HepG2 (cell line): ENCODE results near the gene TMEM219. TPM values are rescaled to one million over a fixed set of nuclear protein-coding genes. Genes with fewer than 3 reads are reported as not detected.

Experiments
- ATAC-seq: fragments of 200-7000 bp; cut with Tn5 transposase; 3 replicates; pipeline ENCODE4 v1.9.1; 2020; ENCODE audit warnings: mild to moderate bottlenecking, moderate library complexity
- BruUV-seq: library from RNA; stranded (reverse); fragments of 400-500 nt; replicated peaks from 2 replicates; lab custom pipeline; 2021; lab: Mats Ljungman, UMichigan
- CTCF ChIA-PET: fragments of 300-600 bp; formaldehyde crosslinking; extraction: SDS; loops from one replicate; lab custom pipeline; 2021; ENCODE audit warnings: low total read pairs, inconsistent platforms, low intra/inter-chr PET ratio; lab: Yijun Ruan, JAX
- POLR2A ChIA-PET: fragments of 350-600 bp; sonication (Branson Sonifier 250); formaldehyde crosslinking; loops from one replicate; lab custom pipeline; 2020; ENCODE audit warnings: antibody characterized with exemption, inconsistent platforms; lab: Yijun Ruan, JAX
- DNase-seq: peaks from one replicate; pipeline ENCODE4 v3.0.0-alpha.2; 2015; ENCODE audit warnings: low spot score
- FAIRE-seq: peaks from 3 replicates; lab custom pipeline; 2011; peaks lifted over from hg19 to GRCh38; lab: Jason Lieb, UNC
- H2AFZ ChIP-seq: one replicate; pipeline ENCODE4 v1.6.1; 2011; ENCODE audit warnings: low read length, inconsistent platforms
- H3K27ac ChIP-seq: fragments of 300-600 bp; 3 replicates; pipeline ENCODE4 v1.8.0; 2011; ENCODE audit warnings: mixed run types, mild to moderate bottlenecking, mixed read lengths, low read length, inconsistent platforms; ENCODE audit not compliant: insufficient read depth; ENCODE audit errors: extremely low read length
- H3K27me3 ChIP-seq, 2 experiments: fragments of 200-600 bp in 1 of 2; 2 replicates in 1 of 2; 3 replicates in 1 of 2; pipeline versions ENCODE4 v1.6.0 to v1.8.0; 2011; ENCODE audit warnings: low read length in 2 of 2, mild to moderate bottlenecking in 2 of 2, moderate library complexity in 2 of 2, inconsistent platforms in 1 of 2; ENCODE audit not compliant: insufficient read depth in 2 of 2, control insufficient read depth in 1 of 2
- H3K36me3 ChIP-seq, 2 experiments: fragments of 200-600 bp in 1 of 2; replicated peaks in 1 of 2; 2 replicates in 1 of 2; 3 replicates in 1 of 2; pipeline versions ENCODE4 v1.5.1 to v1.8.0; 2011; ENCODE audit warnings: low read length in 2 of 2, inconsistent platforms in 1 of 2; ENCODE audit not compliant: insufficient read depth in 2 of 2, control insufficient read depth in 1 of 2
- H3K4me1 ChIP-seq: 2 replicates; pipeline ENCODE4 v1.5.1; 2012; ENCODE audit warnings: low read length, inconsistent platforms; ENCODE audit not compliant: insufficient read depth
- H3K4me2 ChIP-seq: 2 replicates; pipeline ENCODE4 v1.6.0; 2011; ENCODE audit warnings: low read depth, low read length, inconsistent platforms
- H3K4me3 ChIP-seq, 3 experiments: fragments of 200-600 bp in 1 of 3; sonication (generic), shearing (Covaris generic) in 1 of 3; replicated peaks in 1 of 3; 2 replicates each; pipeline ENCODE4 v1.5.1; 2011 to 2016; ENCODE audit warnings: low read length in 3 of 3, inconsistent platforms in 2 of 3, low read depth in 2 of 3, mild to moderate bottlenecking in 2 of 3, control low read depth in 1 of 3, mixed read lengths in 1 of 3; ENCODE audit not compliant: insufficient read depth in 1 of 3
- H3K79me2 ChIP-seq: one replicate; pipeline ENCODE4 v1.6.1; 2011; ENCODE audit warnings: low read length, inconsistent platforms; ENCODE audit not compliant: insufficient read depth
- H3K9ac ChIP-seq: 2 replicates; pipeline ENCODE4 v1.6.0; 2011; ENCODE audit warnings: mild to moderate bottlenecking, low read depth, low read length, inconsistent platforms; ENCODE audit not compliant: insufficient read depth
- H3K9me3 ChIP-seq: 2 replicates; pipeline ENCODE4 v1.5.1; 2012; ENCODE audit warnings: mild to moderate bottlenecking, low read length
- H4K20me1 ChIP-seq: 2 replicates; pipeline ENCODE4 v1.6.0; 2011; ENCODE audit warnings: inconsistent platforms, mild to moderate bottlenecking, low read length, moderate library complexity; ENCODE audit not compliant: insufficient read depth
- AGO2 ChIP-seq: fragments of 200-400 bp; formaldehyde crosslinking; optimal IDR thresholded peaks from 2 replicates; pipeline ENCODE3; 2017; ENCODE audit warnings: mild to moderate bottlenecking, low read depth, low read length, moderate library complexity
- DNMT1 ChIP-seq: sonication (generic); formaldehyde crosslinking; IDR thresholded peaks from 2 replicates; pipeline ENCODE4 v1.5.1; 2020; ENCODE audit warnings: mild to moderate bottlenecking, missing genetic modification reagents
- GTF2F1 ChIP-seq: fragments of 150-350 bp; IDR thresholded peaks from 2 replicates; pipeline ENCODE4 v1.6.1; 2014; ENCODE audit warnings: low read length
- MNT ChIP-seq: fragments of 450-650 bp; IDR thresholded peaks from 2 replicates; pipeline ENCODE4 v1.6.1; 2016
- MYPOP ChIP-seq: sonication (generic); formaldehyde crosslinking; IDR thresholded peaks from 2 replicates; pipeline ENCODE4 v1.8.1; 2023; ENCODE audit warnings: mild to moderate bottlenecking, moderate library complexity, missing genetic modification reagents
- RBFOX2 ChIP-seq: fragments of 200-400 bp; formaldehyde crosslinking; IDR thresholded peaks from 2 replicates; pipeline ENCODE4 v1.6.1; 2017; ENCODE audit warnings: low read depth, mild to moderate bottlenecking, low read length
- SMYD3 ChIP-seq: sonication (generic); formaldehyde crosslinking; IDR thresholded peaks from 2 replicates; pipeline ENCODE4 v1.8.1; 2023; ENCODE audit warnings: mild to moderate bottlenecking, missing genetic modification reagents
- SRF ChIP-seq: IDR thresholded peaks from 2 replicates; pipeline ENCODE4 v1.6.1; 2011; ENCODE audit warnings: mild to moderate bottlenecking, low read depth, low read length, moderate library complexity
- ZBTB4 ChIP-seq: sonication (generic); formaldehyde crosslinking; IDR thresholded peaks from 2 replicates; pipeline ENCODE4 v1.4.0; 2020; ENCODE audit warnings: missing genetic modification reagents, mild to moderate bottlenecking, borderline replicate concordance
- ZBTB8A ChIP-seq: sonication (generic); formaldehyde crosslinking; IDR thresholded peaks from 2 replicates; pipeline ENCODE4 v1.4.0; 2020; ENCODE audit warnings: mild to moderate bottlenecking, low read depth, missing genetic modification reagents, borderline replicate concordance
- ZFP62 ChIP-seq: sonication (generic); formaldehyde crosslinking; IDR thresholded peaks from 2 replicates; pipeline ENCODE4 v1.4.0; 2020; ENCODE audit warnings: missing genetic modification reagents
- ZNF615 ChIP-seq: sonication (generic); formaldehyde crosslinking; IDR thresholded peaks from 2 replicates; pipeline ENCODE4 v1.5.0; 2020; ENCODE audit warnings: mild to moderate bottlenecking, missing genetic modification reagents, borderline replicate concordance
- ZNF616 ChIP-seq: sonication (generic); formaldehyde crosslinking; IDR thresholded peaks from 2 replicates; pipeline ENCODE4 v1.5.0; 2020; ENCODE audit warnings: low read depth, mild to moderate bottlenecking, missing genetic modification reagents
- ZNF800 ChIP-seq: sonication (generic); formaldehyde crosslinking; IDR thresholded peaks from 2 replicates; pipeline ENCODE4 v1.4.0; 2020; ENCODE audit warnings: missing genetic modification reagents
- WGBS: methylation state at CpG from one replicate; pipeline ENCODE4 v1.1.6; 2017; ENCODE audit warnings: low lambda C conversion rate; 5-methylcytosine and 5-hydroxymethylcytosine counted together
- in situ Hi-C: cut with HindIII; loops from 2 replicates; pipeline ENCODE4 v1.10.0; 2017; ENCODE audit warnings: low pct_unique_long_range_greater_than_20kb; ENCODE audit not compliant: extremely low pct_ligation_motif_present
- intact Hi-C: fragments of 100-400 bp; cut with micrococcal nuclease; formaldehyde crosslinking; loops from one replicate; pipeline ENCODE4 v1.10.0; 2022; ENCODE audit not compliant: unreplicated experiment
- polyA plus RNA-seq, 8 experiments: library from polyadenylated mRNA; depleted of rRNA in 3 of 8; stranded (reverse) in 7 of 8; unstranded in 1 of 8; fragments of >200 nt; fragmentation: Illumina TruSeq in 4 of 8; extraction: Trizol in 4 of 8; gene quantifications; 2 replicates each; pipeline versions ENCODE4 v1.2.1 to v1.2.3, GENCODE V29; 2011 to 2016; ENCODE audit warnings: low read depth in 4 of 8, missing spikeins in 1 of 8, mixed read lengths in 1 of 8; ENCODE audit not compliant: insufficient read depth in 1 of 8
- total RNA-seq, 5 experiments: library from RNA; depleted of rRNA; stranded (reverse); fragments of >200 nt; fragmentation: Illumina TruSeq; extraction: Trizol; gene quantifications; 2 replicates each; pipeline ENCODE4 v1.2.3, GENCODE V29; 2016; ENCODE audit warnings: low read depth in 1 of 5

Gene TMEM219
- total and polyA plus RNA-seq, 2 of the 13 experiments (the other 11 are each of a cell fraction or from before 2014, with no cell fraction given) = 105 to 115 TPM

- Histone ChIP-seq H3K4me3 (peak within 1 kb of the TSS; percentile 92 to 95 (median 94)), H3K27ac (peak within 1 kb of the TSS; percentile 87), H3K79me2 (peaks cover 9% of the 10 kb centered on the region), H3K9ac (peak within 1 kb of the TSS; percentile 85), H3K27me3 (peaks cover 0 to 5% of the 10 kb centered on the region in 2 experiments; a peak in 1 of 5 replicates), H3K36me3 (peaks cover 12 to 26% of the 10 kb centered on the region in 2 experiments), H4K20me1 (no peaks in the 10 kb centered on the region), H3K4me2 (peak within 1 kb of the TSS; percentile 96), H2AFZ (peak within 1 kb of the TSS; percentile 84), H3K9me3 (no peaks in the 10 kb centered on the region), H3K4me1 (peaks cover 24% of the 10 kb centered on the region)
- in situ Hi-C loops (no loop called here), intact Hi-C loops (loop anchor here (5.0 kb wide), 1 partner anchor 33 kb away; the partner anchor contains the start of gene TMEM219)
- peak; percentile 50 for ATAC-seq
- WGBS = 22% methylated on average over 49 of the region's 53 CpGs
- no peak for FAIRE-seq
- ChIA-PET POLR2A (interaction anchor here (0.8 to 2.4 kb wide), 5 partner anchors 22 to 96 kb away, joined by 3 to 16 read pairs (median 3); partner anchors contain the start of genes ALDOA, SEZ6L2, TAOK2 and TMEM219), CTCF (no interaction called here)
- peak; percentile 66 for DNase-seq
- BruUV-seq = TSS peak; percentile 80
- TF ChIP-seq ZNF616 (CRISPR knock-in tag) = 0 out of 2 replicates have a peak, but pooled peaks have one; percentile 63
- TF ChIP-seq GTF2F1 = no peak
- TF ChIP-seq MYPOP (CRISPR knock-in tag) = no peak
- TF ChIP-seq SRF = no peak
- no peak for TF ChIP-seq ZBTB8A
- TF ChIP-seq DNMT1 (CRISPR knock-in tag) = no peak
- peak; percentile 57 for TF ChIP-seq MNT
- 0 out of 2 replicates have a peak, but pooled peaks have one; percentile 12 for TF ChIP-seq ZNF615 (CRISPR knock-in tag)
- peak; percentile 95 for TF ChIP-seq AGO2
- peak; percentile 89 for TF ChIP-seq RBFOX2
- no peak; the same call in 1 of the 2 replicates for TF ChIP-seq ZNF800 (CRISPR knock-in tag)
- no peak for TF ChIP-seq ZFP62 (CRISPR knock-in tag)
- TF ChIP-seq ZBTB4 = 0 out of 2 replicates have a peak, but pooled peaks have one; percentile 23
- TF ChIP-seq SMYD3 (CRISPR knock-in tag) = peak; percentile 57; the same call in 1 of the 2 replicates
Measured at GRCh38 chr16:29995324-29995910, 33.5 kb downstream of the TMEM219 start, which contains the start of gene HIRIP3. HIRIP3 (minus strand) TSS chr16:29995617; CDS start chr16:29995605, 12 bp downstream.
